Stimulated activated CD8-positive, alpha-beta memory T cell treated with anti-CD3 and anti-CD28 coated beads, Interleukin-7, amount 100 ng/mL, for 24 hours (primary cell): ENCODE data around the gene PRICKLE3.
A peak's percentile ranks its signal among the peaks of the same experiment; 100 is the strongest.
"Not testable (repeated sequence)": the region's sequence is repeated elsewhere in the genome, so short reads cannot be mapped to it uniquely, and the experiment has no call there.

ENCODE experiments used
- DNase-seq: peaks from one replicate; pipeline ENCODE4 v3.0.0-alpha.2; 2020; ENCODE audit warnings: low read depth

The PRICKLE3 gene

DNA sequence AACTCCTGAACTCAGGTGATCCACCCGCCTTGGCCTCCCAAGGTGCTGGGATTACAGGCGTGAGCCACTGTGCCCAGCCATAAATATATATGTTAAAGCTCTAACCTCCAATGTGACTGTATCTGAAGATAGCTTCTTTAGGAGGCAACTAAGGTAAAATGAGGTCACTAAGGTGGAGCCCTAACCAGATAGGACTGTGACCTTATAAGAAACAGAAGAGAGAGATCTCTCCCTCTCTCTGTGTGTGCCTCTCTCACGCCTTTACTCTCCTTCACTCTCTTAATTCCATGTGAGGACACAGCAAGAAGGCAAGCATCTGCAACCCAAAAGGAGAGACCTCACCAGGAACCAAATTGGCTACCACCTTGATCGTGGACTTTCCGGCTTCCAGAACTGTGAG, 24.5 kb downstream of the PRICKLE3 start:
- DNase-seq, result no peak

- DNase-seq, result no peak
These were observed 25.3 kb downstream of the PRICKLE3 start for GRCh38 chrX:49160908-49161307.

- DNase-seq, result no peak
These were observed 29.0 kb downstream of the PRICKLE3 start for GRCh38 chrX:49157194-49157593.

DNA sequence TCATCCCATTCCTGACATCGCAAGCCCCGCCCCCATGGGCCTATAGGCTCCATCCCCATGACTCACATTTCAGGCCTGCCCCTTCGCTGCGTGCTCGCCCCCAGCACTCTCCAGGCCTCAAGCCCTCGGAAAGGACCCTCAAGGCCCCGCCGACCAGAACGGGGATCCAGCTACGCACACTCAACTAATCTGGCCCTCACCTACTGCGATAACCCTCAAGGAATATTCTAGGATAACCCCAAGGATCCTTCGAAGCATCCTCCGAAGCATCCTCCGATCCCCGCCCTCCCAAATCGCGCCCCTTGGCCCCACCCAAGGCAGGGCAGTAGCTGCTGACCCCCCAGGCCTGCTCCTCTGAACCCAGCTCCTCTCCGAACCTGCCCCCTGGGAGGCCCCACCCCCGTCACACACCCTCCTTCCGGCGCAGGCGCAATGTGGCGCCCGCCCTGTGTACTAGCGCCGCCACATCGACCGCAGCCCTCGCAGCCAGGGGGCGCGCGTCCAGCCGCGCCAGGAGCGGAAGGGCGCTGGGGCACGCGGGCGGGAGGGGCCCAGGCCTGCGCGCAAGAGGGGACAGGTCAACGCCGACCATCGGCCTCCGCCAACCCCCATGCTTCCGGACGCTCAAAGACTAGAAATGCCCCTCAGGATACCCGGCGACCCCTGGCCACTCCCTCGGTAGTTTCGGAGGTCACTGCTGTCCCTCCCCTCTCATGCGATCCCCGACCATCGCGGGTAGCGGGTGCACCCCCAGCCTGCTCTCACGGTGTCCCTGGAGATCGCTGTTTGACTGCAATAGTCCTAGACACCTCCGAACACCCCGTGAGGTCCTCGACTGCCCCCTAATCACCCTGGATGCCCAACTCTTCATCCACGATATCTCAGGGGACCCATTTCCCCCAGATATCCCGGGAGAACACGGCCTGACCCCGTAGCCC, 30.0 kb downstream of the PRICKLE3 start:
- peak; percentile 65 for DNase-seq

- DNase-seq, result no peak
These were observed 30.8 kb downstream of the PRICKLE3 start for GRCh38 chrX:49155243-49155899.

GRCh38 chrX:49153467-49153866, 32.7 kb downstream of the PRICKLE3 start:
- no peak for DNase-seq

DNA sequence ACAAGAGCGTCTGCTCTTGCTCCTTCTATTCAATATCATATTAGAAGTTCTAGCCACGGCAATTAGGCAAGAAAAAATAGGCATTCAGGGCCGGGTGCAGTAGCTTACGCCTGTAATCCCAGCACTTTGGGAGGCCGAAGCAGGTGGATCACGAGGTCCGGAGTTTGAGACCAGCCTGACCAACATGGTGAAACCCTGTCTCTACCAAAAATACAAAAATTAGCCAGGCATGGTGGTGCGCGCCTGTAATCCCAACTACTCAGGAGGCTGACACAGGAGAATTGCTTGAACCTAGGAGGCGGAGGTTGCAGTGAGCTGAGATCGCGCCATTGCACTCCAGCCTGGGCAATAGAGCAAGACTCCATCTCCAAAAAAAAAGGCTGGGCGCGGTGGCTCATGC, 36.9 kb downstream of the PRICKLE3 start:
- not testable (repeated sequence) for DNase-seq

DNA sequence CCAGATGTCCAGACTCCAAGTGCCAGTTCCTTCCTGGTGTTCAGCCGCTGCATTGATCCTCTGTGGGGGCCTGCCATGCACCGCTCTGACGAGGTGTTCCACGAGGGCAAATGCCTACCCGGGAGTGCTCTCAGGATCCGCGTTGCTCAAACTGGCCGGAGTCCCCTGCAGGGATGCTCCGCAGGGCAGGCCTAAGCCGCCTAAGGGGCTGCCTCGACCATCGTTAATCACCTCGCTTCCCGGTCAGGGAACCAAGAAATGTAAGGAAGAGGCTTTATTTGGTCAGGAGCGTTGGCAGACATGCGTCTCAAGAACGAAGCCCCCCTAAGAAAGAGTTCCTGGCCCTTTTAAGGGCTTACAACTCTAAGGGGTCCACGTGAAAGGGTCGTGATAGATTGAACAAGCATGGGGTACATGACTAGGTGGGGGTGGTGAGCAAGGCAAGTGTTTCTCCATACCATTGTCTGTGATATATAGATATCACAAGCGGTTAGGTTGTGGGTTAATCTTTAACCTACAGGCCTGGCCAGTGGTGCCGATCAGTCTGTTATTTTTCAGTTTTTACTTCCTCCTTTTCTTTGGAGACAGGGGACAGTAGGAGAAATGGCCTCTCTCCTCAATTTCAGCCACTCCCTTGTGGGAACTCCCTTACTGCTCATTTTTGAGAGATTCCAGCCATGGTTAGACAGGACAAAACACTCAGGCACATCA, 37.6 kb downstream of the PRICKLE3 start:
- DNase-seq, result not testable (repeated sequence)

DNA sequence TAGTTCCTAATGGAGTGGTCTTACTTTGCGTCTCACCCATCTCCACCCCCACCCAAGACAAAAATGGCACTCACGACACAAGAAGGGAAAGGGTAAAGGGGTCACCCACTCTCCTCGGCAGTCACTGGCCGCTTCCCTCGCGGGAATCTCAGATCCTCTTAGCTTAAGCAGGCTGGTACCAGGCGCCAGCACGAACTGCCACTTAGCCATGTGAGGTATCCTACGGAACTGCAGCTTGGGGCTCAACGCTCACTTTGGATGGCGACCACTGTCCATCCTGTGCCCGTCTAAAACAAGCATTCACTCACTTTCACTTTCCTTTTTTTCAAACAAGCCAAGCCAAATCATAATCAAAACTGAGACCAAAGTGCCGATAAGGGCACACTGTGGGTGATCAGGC, 38.2 kb downstream of the PRICKLE3 start:
- no peak for DNase-seq

DNA sequence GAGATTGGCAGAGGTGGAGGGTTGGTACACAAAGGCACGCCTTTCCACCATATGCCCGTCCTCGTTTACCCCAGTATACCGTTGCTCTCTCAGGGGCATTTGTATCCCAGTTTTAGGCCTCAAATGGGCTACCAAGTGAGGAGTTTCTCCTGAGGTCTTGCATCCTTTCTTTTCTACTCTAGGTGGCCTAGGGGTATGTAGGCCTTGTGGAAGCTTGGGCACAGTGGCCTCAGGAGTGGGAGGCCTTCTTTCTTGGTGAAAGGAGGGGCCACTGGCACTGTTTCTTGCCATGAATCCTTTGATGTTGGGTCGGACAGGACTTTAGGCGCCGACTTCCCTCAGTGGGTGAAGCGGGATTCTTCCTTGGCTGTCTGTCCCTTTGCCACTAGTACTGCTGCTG, 38.9 kb downstream of the PRICKLE3 start:
- no peak for DNase-seq

GRCh38 chrX:49143154-49143553, 43.0 kb downstream of the PRICKLE3 start:
- not testable (repeated sequence) for DNase-seq

- not testable (repeated sequence) for DNase-seq
These were observed 43.9 kb downstream of the PRICKLE3 start for GRCh38 chrX:49142264-49142663.

DNA sequence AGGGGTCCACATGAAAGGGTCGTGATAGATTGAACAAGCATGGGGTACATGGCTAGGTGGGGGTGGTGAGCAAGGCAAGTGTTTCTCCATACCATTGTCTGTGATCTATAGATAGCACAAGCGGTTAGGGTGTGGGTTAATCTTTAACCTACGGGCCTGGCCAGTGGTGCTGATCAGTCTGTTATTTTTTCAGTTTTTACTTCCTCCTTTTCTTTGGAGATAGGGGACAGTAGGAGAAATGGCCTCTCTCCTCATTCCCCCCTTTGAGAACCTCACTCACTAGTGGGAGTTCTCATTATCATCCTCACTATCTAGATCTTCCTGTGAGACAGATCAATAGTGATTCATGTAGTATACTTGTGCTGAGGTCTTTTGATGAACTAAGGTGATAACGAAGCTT, 46.5 kb downstream of the PRICKLE3 start:
- no peak for DNase-seq

DNA sequence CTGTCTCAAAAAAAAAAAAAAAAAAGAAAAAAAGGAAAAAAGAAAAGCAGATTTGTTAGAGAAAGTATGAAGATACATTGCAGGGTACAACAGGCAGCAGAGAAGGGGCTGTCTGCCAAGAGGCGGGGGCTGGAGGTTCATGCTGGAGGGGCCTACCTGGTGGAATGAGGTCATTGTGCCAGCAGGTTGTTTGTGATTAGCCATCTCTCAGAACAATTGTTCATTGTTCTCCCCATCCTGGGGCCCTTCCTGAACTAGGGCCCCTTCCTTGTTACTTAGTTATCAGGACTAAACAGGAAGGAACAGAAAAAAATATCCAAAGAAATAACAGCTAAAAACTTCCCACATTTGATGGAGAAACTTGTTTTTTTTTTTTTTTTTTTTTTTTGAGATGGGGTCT, 48.7 kb downstream of the PRICKLE3 start:
- DNase-seq, result no peak

DNA sequence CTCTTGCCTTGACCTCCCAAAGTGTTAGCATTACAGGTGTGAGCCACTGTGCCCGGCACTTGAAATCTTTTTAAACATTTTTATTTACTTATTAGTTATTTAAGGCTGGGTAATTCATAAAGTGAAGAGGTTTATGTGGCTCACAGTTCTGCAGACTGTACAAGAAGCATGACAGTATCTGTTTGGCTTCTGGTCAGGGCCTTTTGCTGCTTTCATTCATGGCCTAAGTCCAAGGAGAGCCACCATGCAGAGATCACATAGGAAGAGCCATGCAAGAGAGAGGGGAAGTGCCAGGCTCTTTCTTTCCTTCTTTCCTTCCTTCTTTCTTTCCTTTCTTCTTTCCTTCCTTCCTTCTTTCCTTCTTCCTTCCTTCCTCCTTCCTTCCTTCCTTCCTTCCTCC, 52.4 kb downstream of the PRICKLE3 start:
- DNase-seq, result no peak

- DNase-seq, result not testable (repeated sequence)
These were observed 53.9 kb downstream of the PRICKLE3 start for GRCh38 chrX:49132275-49132674.

- DNase-seq, result no peak
These were observed 56.7 kb downstream of the PRICKLE3 start for GRCh38 chrX:49129427-49129826.

- not testable (repeated sequence) for DNase-seq
These were observed 58.4 kb downstream of the PRICKLE3 start for GRCh38 chrX:49127742-49128258.
